ENCODE results near the gene CAPN13. TPM values are rescaled to one million over a fixed set of nuclear protein-coding genes. Genes with fewer than 3 reads are reported as not detected.

CAPN13 gene
- total RNA-seq, 1 donor from 2014 or later, result not detected

DNA sequence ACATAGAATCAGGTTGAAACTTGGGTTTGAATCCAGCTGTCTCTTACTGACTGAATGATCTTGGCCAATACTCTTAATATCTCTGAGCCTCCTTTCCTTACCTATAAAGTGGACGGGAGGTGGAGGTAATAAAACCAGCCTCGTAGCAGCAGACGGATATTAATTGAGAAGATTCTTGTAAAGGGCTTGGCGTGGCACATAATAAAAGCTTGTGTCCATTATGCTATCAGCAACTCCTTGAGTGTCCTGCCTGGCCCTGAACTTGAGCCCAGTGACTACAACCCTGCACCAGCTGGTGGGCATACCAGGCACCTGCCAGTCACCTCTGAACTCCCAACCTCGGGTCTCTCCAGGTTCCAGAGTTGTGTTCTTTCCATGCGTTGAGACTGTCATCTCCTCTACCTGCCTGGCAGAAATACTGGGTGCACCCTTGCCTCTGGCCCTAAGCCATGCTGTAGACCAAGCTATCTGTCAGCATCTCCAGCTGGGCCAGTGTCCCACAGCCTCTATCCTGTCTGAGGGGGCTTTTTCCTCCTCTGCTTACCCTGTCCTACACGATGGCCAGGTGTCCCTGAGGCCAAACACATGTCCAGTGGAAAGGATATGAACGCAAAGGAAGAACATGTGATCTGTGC is 9.7 kb downstream of the CAPN13 start:
- H3K36me3 ChIP-seq (ENCODE audit: insufficient read depth, low read length), result no peaks in the 10 kb centered on the region
- H3K9ac ChIP-seq (ENCODE audit: low read length), result no peak overlapping the region
- FAIRE-seq, result no peak
- no peaks in the 10 kb centered on the region for H3K36me3 Mint-ChIP-seq (ENCODE audit: low read depth, unreplicated experiment)
- no peak for TF ChIP-seq EZH2 (IDR thresholded peaks at IDR 0.05; ENCODE audit: insufficient read depth, low read length)
- TF ChIP-seq, protein P1, sequence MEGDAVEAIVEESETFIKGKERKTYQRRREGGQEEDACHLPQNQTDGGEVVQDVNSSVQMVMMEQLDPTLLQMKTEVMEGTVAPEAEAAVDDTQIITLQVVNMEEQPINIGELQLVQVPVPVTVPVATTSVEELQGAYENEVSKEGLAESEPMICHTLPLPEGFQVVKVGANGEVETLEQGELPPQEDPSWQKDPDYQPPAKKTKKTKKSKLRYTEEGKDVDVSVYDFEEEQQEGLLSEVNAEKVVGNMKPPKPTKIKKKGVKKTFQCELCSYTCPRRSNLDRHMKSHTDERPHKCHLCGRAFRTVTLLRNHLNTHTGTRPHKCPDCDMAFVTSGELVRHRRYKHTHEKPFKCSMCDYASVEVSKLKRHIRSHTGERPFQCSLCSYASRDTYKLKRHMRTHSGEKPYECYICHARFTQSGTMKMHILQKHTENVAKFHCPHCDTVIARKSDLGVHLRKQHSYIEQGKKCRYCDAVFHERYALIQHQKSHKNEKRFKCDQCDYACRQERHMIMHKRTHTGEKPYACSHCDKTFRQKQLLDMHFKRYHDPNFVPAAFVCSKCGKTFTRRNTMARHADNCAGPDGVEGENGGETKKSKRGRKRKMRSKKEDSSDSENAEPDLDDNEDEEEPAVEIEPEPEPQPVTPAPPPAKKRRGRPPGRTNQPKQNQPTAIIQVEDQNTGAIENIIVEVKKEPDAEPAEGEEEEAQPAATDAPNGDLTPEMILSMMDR (IDR thresholded peaks at IDR 0.05; ENCODE audit: insufficient read depth, low read depth, low read length), result no peak
- no peak overlapping the region for H3K4me3 ChIP-seq (ENCODE audit: insufficient read depth, low read depth, low read length)
- H3K79me2 ChIP-seq (ENCODE audit: insufficient read depth, low read length), result no peaks in the 10 kb centered on the region
- H3K27ac ChIP-seq (ENCODE audit: low read depth, low read length), result no peak overlapping the region
- no peaks in the 10 kb centered on the region for H3K4me1 ChIP-seq (ENCODE audit: insufficient read depth, low read length)
- H3K9me3 ChIP-seq (ENCODE audit: insufficient read depth, low read depth, low read length), result no peaks in the 10 kb centered on the region
- no peaks in the 10 kb centered on the region for H3K9me3 Mint-ChIP-seq (ENCODE audit: unreplicated experiment)
- no peak overlapping the region for H3K4me3 Mint-ChIP-seq (ENCODE audit: unreplicated experiment)
- no peak overlapping the region for H2AFZ ChIP-seq (ENCODE audit: low read depth, low read length)
- no peak overlapping the region for H3K4me2 ChIP-seq (ENCODE audit: low read length)
- H4K20me1 ChIP-seq (ENCODE audit: insufficient read depth, low read length), result no peaks in the 10 kb centered on the region
- H3K27me3 Mint-ChIP-seq (ENCODE audit: low read depth, unreplicated experiment), result peaks cover 5% of the 10 kb centered on the region
- no peaks in the 10 kb centered on the region for H3K4me1 Mint-ChIP-seq (ENCODE audit: low read depth, unreplicated experiment)
- no peak overlapping the region for H3K27ac Mint-ChIP-seq (ENCODE audit: unreplicated experiment)
- no peak for DNase-seq (ENCODE audit: low read depth)
- H3K27me3 ChIP-seq (ENCODE audit: insufficient read depth, low read length), result no peaks in the 10 kb centered on the region

DNA sequence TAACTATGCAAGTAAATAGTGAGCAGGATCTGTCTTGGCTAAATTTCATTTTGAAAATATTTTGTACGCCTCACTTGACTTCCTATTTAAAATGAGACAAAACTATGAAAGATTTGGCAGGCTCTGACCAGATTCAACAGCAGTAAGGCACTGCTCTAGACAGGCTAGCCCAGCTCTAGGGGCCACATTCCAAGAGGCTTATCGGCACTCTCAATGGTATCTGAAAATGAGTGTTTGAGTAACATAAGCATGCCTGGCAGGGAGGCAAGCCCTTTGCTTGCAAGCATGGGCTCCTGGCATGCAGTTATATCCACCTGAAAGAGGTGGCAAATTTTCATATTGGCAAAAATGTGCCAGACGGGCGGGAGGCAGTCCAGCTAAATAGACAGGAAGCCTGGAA is 10.5 kb downstream of the CAPN13 start:
- H3K27ac ChIP-seq (ENCODE audit: low read depth, low read length), result no peak overlapping the region
- no peaks in the 10 kb centered on the region for H3K27me3 ChIP-seq (ENCODE audit: insufficient read depth, low read length)
- no peak overlapping the region for H2AFZ ChIP-seq (ENCODE audit: low read depth, low read length)
- H4K20me1 ChIP-seq (ENCODE audit: insufficient read depth, low read length), result no peaks in the 10 kb centered on the region
- H3K36me3 ChIP-seq (ENCODE audit: insufficient read depth, low read length), result no peaks in the 10 kb centered on the region
- DNase-seq (ENCODE audit: low read depth) (no peak), FAIRE-seq (no peak)
- no peak for TF ChIP-seq EZH2 (IDR thresholded peaks at IDR 0.05; ENCODE audit: insufficient read depth, low read length)
- TF ChIP-seq, protein P1 (IDR thresholded peaks at IDR 0.05; ENCODE audit: insufficient read depth, low read depth, low read length), result no peak
- no peaks in the 10 kb centered on the region for H3K36me3 Mint-ChIP-seq (ENCODE audit: low read depth, unreplicated experiment)
- H3K9me3 Mint-ChIP-seq (ENCODE audit: unreplicated experiment), result no peaks in the 10 kb centered on the region
- no peaks in the 10 kb centered on the region for H3K9me3 ChIP-seq (ENCODE audit: insufficient read depth, low read depth, low read length)
- no peak overlapping the region for H3K27ac Mint-ChIP-seq (ENCODE audit: unreplicated experiment)
- H3K4me1 Mint-ChIP-seq (ENCODE audit: low read depth, unreplicated experiment), result no peaks in the 10 kb centered on the region
- no peak overlapping the region for H3K4me3 Mint-ChIP-seq (ENCODE audit: unreplicated experiment)
- no peaks in the 10 kb centered on the region for H3K4me1 ChIP-seq (ENCODE audit: insufficient read depth, low read length)
- H3K27me3 Mint-ChIP-seq (ENCODE audit: low read depth, unreplicated experiment), result peaks cover 5% of the 10 kb centered on the region
- H3K79me2 ChIP-seq (ENCODE audit: insufficient read depth, low read length), result no peaks in the 10 kb centered on the region
- H3K4me2 ChIP-seq (ENCODE audit: low read length), result no peak overlapping the region
- H3K4me3 ChIP-seq (ENCODE audit: insufficient read depth, low read depth, low read length), result no peak overlapping the region
- H3K9ac ChIP-seq (ENCODE audit: low read length), result no peak overlapping the region

DNA sequence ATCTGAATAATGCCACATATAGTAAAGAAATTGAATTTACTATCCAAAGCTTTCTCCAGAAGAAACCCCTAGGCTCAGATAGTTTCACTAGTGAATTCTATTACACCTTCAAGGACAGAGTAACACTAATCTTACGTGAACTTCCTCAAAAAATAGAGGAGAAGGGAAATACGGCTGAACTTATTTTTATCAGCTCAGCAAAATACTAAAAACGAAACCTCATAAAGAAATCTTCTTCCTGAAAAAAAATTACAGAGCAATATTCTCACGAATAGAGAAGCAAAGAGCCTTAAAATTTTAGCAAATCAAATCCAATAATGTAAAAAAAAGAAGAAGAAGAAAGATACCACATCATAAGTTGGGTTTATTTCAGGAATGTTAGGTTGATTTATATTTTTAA is 14.7 kb downstream of the CAPN13 start:
- TF ChIP-seq, protein P1 (IDR thresholded peaks at IDR 0.05; ENCODE audit: insufficient read depth, low read depth, low read length), result no peak
- TF ChIP-seq EZH2 (IDR thresholded peaks at IDR 0.05; ENCODE audit: insufficient read depth, low read length), result no peak
- no peak overlapping the region for H3K27ac ChIP-seq (ENCODE audit: low read depth, low read length)
- no peaks in the 10 kb centered on the region for H3K9me3 ChIP-seq (ENCODE audit: insufficient read depth, low read depth, low read length)
- H3K9ac ChIP-seq (ENCODE audit: low read length), result no peak overlapping the region
- no peak overlapping the region for H2AFZ ChIP-seq (ENCODE audit: low read depth, low read length)
- DNase-seq (ENCODE audit: low read depth), result no peak
- H3K27me3 Mint-ChIP-seq (ENCODE audit: low read depth, unreplicated experiment), result peaks cover 3% of the 10 kb centered on the region
- H3K4me1 Mint-ChIP-seq (ENCODE audit: low read depth, unreplicated experiment), result no peaks in the 10 kb centered on the region
- H3K27me3 ChIP-seq (ENCODE audit: insufficient read depth, low read length), result no peaks in the 10 kb centered on the region
- H3K4me3 Mint-ChIP-seq (ENCODE audit: unreplicated experiment), result no peak overlapping the region
- H3K27ac Mint-ChIP-seq (ENCODE audit: unreplicated experiment), result no peak overlapping the region
- no peaks in the 10 kb centered on the region for H3K9me3 Mint-ChIP-seq (ENCODE audit: unreplicated experiment)
- no peaks in the 10 kb centered on the region for H3K36me3 ChIP-seq (ENCODE audit: insufficient read depth, low read length)
- H3K4me3 ChIP-seq (ENCODE audit: insufficient read depth, low read depth, low read length), result no peak overlapping the region
- no peak overlapping the region for H3K4me2 ChIP-seq (ENCODE audit: low read length)
- no peaks in the 10 kb centered on the region for H4K20me1 ChIP-seq (ENCODE audit: insufficient read depth, low read length)
- H3K36me3 Mint-ChIP-seq (ENCODE audit: low read depth, unreplicated experiment), result no peaks in the 10 kb centered on the region
- no peaks in the 10 kb centered on the region for H3K4me1 ChIP-seq (ENCODE audit: insufficient read depth, low read length)
- H3K79me2 ChIP-seq (ENCODE audit: insufficient read depth, low read length), result no peaks in the 10 kb centered on the region
- no peak for FAIRE-seq
